ENCODE measurements around the gene RAMP1. TPM values are rescaled to one million over a fixed set of nuclear protein-coding genes. Genes with fewer than 3 reads are reported as not detected.

RAMP1 gene
- total RNA-seq, 1 experiment from 2014 or later: 23.4 TPM

- POLR2A ChIA-PET: no interaction called here
Measured at GRCh38 chr2:237872178-237872887, 12.9 kb downstream of the RAMP1 start.

More at GRCh38 chr2:237872178-237872887, 12.9 kb downstream of the RAMP1 start:
- no peak for DNase-seq (ENCODE audit: low read depth, low spot score)
- no peaks in the 10 kb centered on the region for H3K9me3 ChIP-seq (ENCODE audit: control insufficient read depth in 1 of 2, insufficient read depth in 1 of 2, low read depth in 1 of 2, low read length in 2 of 2)
- H4K20me1 ChIP-seq (ENCODE audit: insufficient read depth): no peaks in the 10 kb centered on the region
- ChIA-PET CTCF (no interaction called here), RAD21 (ENCODE audit: low non-redundant PET in 1 of 2, low total read pairs in 2 of 2, uncharacterized antibody in 2 of 2, unreplicated experiment in 2 of 2) (no interaction called here)
- H2AFZ ChIP-seq (ENCODE audit: low read depth, low read length, poor library complexity, severe bottlenecking): no peak overlapping the region
- H3K4me3 ChIP-seq (replicated peaks in 1 of 2; ENCODE audit: low read depth in 1 of 2, low read length in 2 of 2): no peak overlapping the region
- H3K9me2 ChIP-seq (ENCODE audit: insufficient read depth): no peaks in the 10 kb centered on the region
- no TSS peak for BruUV-seq (replicated peaks)
- H3K79me2 ChIP-seq (ENCODE audit: insufficient read depth, low read length): peaks cover 18% of the 10 kb centered on the region; the same call in 1 of the 2 replicates
- no peak for ATAC-seq
- intact Hi-C loops (cut with micrococcal nuclease): no loop called here
- no peak overlapping the region for H3K27ac ChIP-seq (ENCODE audit: low read depth, low read length)
- no peaks in the 10 kb centered on the region for H3K36me3 ChIP-seq (ENCODE audit: control insufficient read depth in 1 of 2, insufficient read depth in 2 of 2, low read length in 2 of 2)
- no peak overlapping the region for H3K4me2 ChIP-seq (ENCODE audit: low read length)
- TF ChIP-seq EZH2 (IDR thresholded peaks at IDR 0.05) (no peak), EGR1 (IDR thresholded peaks at IDR 0.05; ENCODE audit: low read depth) (no peak), CEBPB (IDR thresholded peaks at IDR 0.05; ENCODE audit: low read depth) (no peak), RAD21 (IDR thresholded peaks at IDR 0.05; ENCODE audit: low read depth) (no peak), REST (IDR thresholded peaks at IDR 0.05; ENCODE audit: low read depth) (no peak)
- no peak overlapping the region for H3K9ac ChIP-seq (ENCODE audit: low read length)
- H3K27me3 ChIP-seq (ENCODE audit: insufficient read depth, low read length): no peaks in the 10 kb centered on the region
- peaks cover 17 to 43% of the 10 kb centered on the region in 2 experiments for H3K4me1 ChIP-seq (ENCODE audit: control insufficient read depth in 1 of 2, insufficient read depth in 2 of 2, low read length in 2 of 2)
